H1 (cell line): ENCODE results near the gene CHD2. TPM values are rescaled to one million over a fixed set of nuclear protein-coding genes. Genes with fewer than 3 reads are reported as not detected.
A peak's percentile ranks its signal among the peaks of the same experiment; 100 is the strongest.

Source experiments
- CTCF ChIA-PET: fragments of 300-600 bp; sonication (Branson Sonifier 250); formaldehyde crosslinking; loops from one replicate; lab custom pipeline; 2021; ENCODE audit not compliant: partially characterized antibody; lab: Charles Lee
- POLR2A ChIA-PET: fragments of 300-600 bp; sonication (Branson Sonifier 250); formaldehyde crosslinking; loops from one replicate; lab custom pipeline; 2021; ENCODE audit warnings: inconsistent platforms; ENCODE audit not compliant: partially characterized antibody; lab: Charles Lee
- DNase-seq, 2 experiments: peaks; one replicate each; pipeline versions ENCODE4 v3.0.0 to v3.0.0-alpha.2; 2010 to 2022; ENCODE audit warnings: low spot score in 2 of 2, low read depth in 1 of 2, mixed read lengths in 1 of 2
- FAIRE-seq: peaks from 2 replicates; lab custom pipeline; 2011; peaks lifted over from hg19 to GRCh38; lab: Jason Lieb, UNC
- H2AFZ ChIP-seq: 2 replicates; pipeline ENCODE4 v1.8.1; 2012; ENCODE audit warnings: low read length, inconsistent platforms
- H2AK5ac ChIP-seq: 2 replicates; pipeline ENCODE4 v1.6.1; 2013; ENCODE audit warnings: low read depth, low read length
- H2BK120ac ChIP-seq: replicated peaks from 2 replicates; pipeline ENCODE3; 2013; ENCODE audit warnings: low read depth, low read length, inconsistent platforms
- H2BK12ac ChIP-seq: 2 replicates; pipeline ENCODE4 v1.6.1; 2013; ENCODE audit warnings: low read depth, low read length
- H2BK15ac ChIP-seq: 2 replicates; pipeline ENCODE4 v1.6.1; 2013; ENCODE audit warnings: low read length
- H2BK20ac ChIP-seq: 2 replicates; pipeline ENCODE4 v1.6.1; 2013; ENCODE audit warnings: low read length
- H2BK5ac ChIP-seq: 2 replicates; pipeline ENCODE4 v1.6.1; 2013; ENCODE audit warnings: low read depth, low read length
- H3K14ac ChIP-seq: 2 replicates; pipeline ENCODE4 v1.6.1; 2013; ENCODE audit warnings: inconsistent platforms; ENCODE audit not compliant: insufficient read length
- H3K18ac ChIP-seq: 2 replicates; pipeline ENCODE4 v1.6.1; 2013; ENCODE audit warnings: low read length; ENCODE audit errors: extremely low read depth
- H3K23ac ChIP-seq: 2 replicates; pipeline ENCODE4 v1.6.1; 2013; ENCODE audit warnings: inconsistent platforms; ENCODE audit not compliant: insufficient read length
- H3K23me2 ChIP-seq: 2 replicates; pipeline ENCODE4 v1.6.1; 2013; ENCODE audit warnings: low read depth, low read length
- H3K27ac ChIP-seq: 2 replicates; pipeline ENCODE4 v1.6.1; 2011; ENCODE audit warnings: low read depth, low read length, inconsistent platforms
- H3K27me3 ChIP-seq, 4 experiments: replicated peaks in 1 of 4; 1 replicate in 1 of 4; 2 replicates in 3 of 4; pipeline versions ENCODE4 v1.6.1 to v1.8.1; 2011 to 2013; ENCODE audit warnings: low read length in 3 of 4, mild to moderate bottlenecking in 3 of 4, inconsistent platforms in 2 of 4, mixed read lengths in 2 of 4, moderate library complexity in 1 of 4; ENCODE audit not compliant: control insufficient read depth in 3 of 4, insufficient read depth in 3 of 4; ENCODE audit errors: extremely low read depth in 1 of 4
- H3K36me3 ChIP-seq, 4 experiments: 2 replicates each; pipeline versions ENCODE4 v1.6.1 to v1.8.1; 2011 to 2013; ENCODE audit warnings: mild to moderate bottlenecking in 4 of 4, low read length in 3 of 4, moderate library complexity in 2 of 4, control low read depth in 1 of 4, inconsistent platforms in 1 of 4; ENCODE audit not compliant: insufficient read depth in 4 of 4, control insufficient read depth in 2 of 4
- H3K4ac ChIP-seq: replicated peaks from 2 replicates; pipeline ENCODE3; 2013; ENCODE audit warnings: low read length, low read depth, mixed read lengths, inconsistent platforms; ENCODE audit not compliant: insufficient read length
- H3K4me1 ChIP-seq, 4 experiments: replicated peaks in 1 of 4; 1 replicate in 1 of 4; 2 replicates in 3 of 4; pipeline versions ENCODE4 v1.6.1 to v1.8.1; 2011 to 2013; ENCODE audit warnings: low read length in 3 of 4, inconsistent platforms in 2 of 4, mixed read lengths in 1 of 4; ENCODE audit not compliant: insufficient read depth in 4 of 4, control insufficient read depth in 3 of 4
- H3K4me2 ChIP-seq, 2 experiments: 2 replicates each; pipeline versions ENCODE4 v1.6.1 to v1.8.1; 2011 to 2013; ENCODE audit warnings: low read depth in 2 of 2, low read length in 2 of 2, control low read depth in 1 of 2, inconsistent platforms in 1 of 2, mild to moderate bottlenecking in 1 of 2; ENCODE audit not compliant: insufficient read depth in 1 of 2
- H3K4me3 ChIP-seq, 4 experiments: fragments of 200-600, 300-600 bp in 1 of 4; sonication (generic), shearing (Covaris generic), sonication (Bioruptor Twin) in 1 of 4; 2 replicates each; pipeline versions ENCODE4 v1.5.1 to v1.8.1; 2011 to 2016; ENCODE audit warnings: low read length in 4 of 4, low read depth in 3 of 4, control low read depth in 2 of 4, inconsistent platforms in 2 of 4, mild to moderate bottlenecking in 2 of 4, mixed read lengths in 1 of 4, moderate library complexity in 1 of 4; ENCODE audit not compliant: insufficient read depth in 2 of 4; ENCODE audit errors: extremely low read depth in 1 of 4
- H3K56ac ChIP-seq: replicated peaks from 2 replicates; pipeline ENCODE3; 2013; ENCODE audit warnings: low read depth, mild to moderate bottlenecking, mixed read lengths, low read length, inconsistent platforms; ENCODE audit not compliant: insufficient read length
- H3K79me1 ChIP-seq: 2 replicates; pipeline ENCODE4 v1.6.1; 2013; ENCODE audit warnings: low read depth, low read length, control low read depth
- H3K79me2 ChIP-seq, 2 experiments: 2 replicates each; pipeline versions ENCODE4 v1.6.1 to v1.8.1; 2012 to 2013; ENCODE audit warnings: low read length in 2 of 2, mild to moderate bottlenecking in 2 of 2, inconsistent platforms in 1 of 2; ENCODE audit not compliant: insufficient read depth in 2 of 2, control insufficient read depth in 1 of 2
- H3K9ac ChIP-seq, 4 experiments: replicated peaks in 1 of 4; 1 replicate in 1 of 4; 2 replicates in 3 of 4; pipeline versions ENCODE4 v1.6.1 to v1.8.1; 2011 to 2013; ENCODE audit warnings: low read depth in 3 of 4, low read length in 3 of 4, control low read depth in 2 of 4, mild to moderate bottlenecking in 2 of 4, moderate library complexity in 2 of 4, inconsistent platforms in 1 of 4; ENCODE audit errors: extremely low read depth in 1 of 4
- H3K9me3 ChIP-seq, 2 experiments: 2 replicates each; pipeline versions ENCODE4 v1.6.1 to v1.8.1; 2012 to 2013; ENCODE audit warnings: mild to moderate bottlenecking in 2 of 2, moderate library complexity in 2 of 2, control low read depth in 1 of 2, inconsistent platforms in 1 of 2, low read depth in 1 of 2, low read length in 1 of 2, mixed read lengths in 1 of 2; ENCODE audit not compliant: insufficient read depth in 2 of 2
- H4K20me1 ChIP-seq, 2 experiments: replicated peaks in 1 of 2; 2 replicates each; pipeline versions ENCODE3 to v1.8.1; 2011 to 2013; ENCODE audit warnings: inconsistent platforms in 2 of 2, low read length in 2 of 2, mild to moderate bottlenecking in 1 of 2; ENCODE audit not compliant: insufficient read depth in 2 of 2, control insufficient read depth in 1 of 2
- H4K5ac ChIP-seq: 2 replicates; pipeline ENCODE4 v1.6.1; 2013; ENCODE audit warnings: low read length, low read depth, mixed read lengths, inconsistent platforms; ENCODE audit not compliant: insufficient read length
- H4K8ac ChIP-seq: 2 replicates; pipeline ENCODE4 v1.8.0; 2013; ENCODE audit warnings: mild to moderate bottlenecking, moderate library complexity, low read length, inconsistent platforms; ENCODE audit not compliant: insufficient read depth; ENCODE audit errors: extremely low read depth
- H4K91ac ChIP-seq: replicated peaks from 2 replicates; pipeline ENCODE3; 2013; ENCODE audit warnings: low read length, mixed read lengths, inconsistent platforms; ENCODE audit not compliant: insufficient read length
- CEBPB ChIP-seq: IDR thresholded peaks from 2 replicates; pipeline ENCODE4 v1.6.1; 2012; ENCODE audit warnings: low read depth, low read length
- WGBS, 2 experiments: shearing (Covaris generic) in 1 of 2; methylation state at CpG; one replicate each; pipeline versions ENCODE4 v1.1.6 to v1.1.7; 2013 to 2015; ENCODE audit warnings: low lambda C conversion rate in 2 of 2, mixed read lengths in 2 of 2, inconsistent platforms in 1 of 2, low coverage in 1 of 2, missing lambda C conversion rate in 1 of 2; ENCODE audit not compliant: insufficient replicate concordance in 2 of 2, insufficient coverage in 1 of 2, insufficient read length in 1 of 2; ENCODE audit errors: extremely low coverage in 1 of 2, missing lambda C conversion rate in 1 of 2; 5-methylcytosine and 5-hydroxymethylcytosine counted together
- polyA plus RNA-seq, 7 experiments: library from polyadenylated mRNA; depleted of rRNA in 3 of 7; stranded (reverse) in 5 of 7; unstranded in 2 of 7; fragments of >200 nt in 5 of 7; fragments of 200-250 nt in 2 of 7; gene quantifications; 1 replicate in 5 of 7; 2 replicates in 1 of 7; 4 replicates in 1 of 7; pipeline versions ENCODE4 v1.2.1 to v1.2.3, GENCODE V29; 2011 to 2013; ENCODE audit warnings: missing spikeins in 2 of 7, mixed read lengths in 2 of 7
- total RNA-seq: library from RNA; stranded (reverse); fragmentation: NEBNext Ultra II Directional; extraction: Animal tissue kit (Norgen Biotek cat#: 25700); gene quantifications from 2 replicates; pipeline ENCODE4 v1.2.1, GENCODE V29; 2021

The CHD2 gene
- total and polyA plus RNA-seq, 2 of the 8 experiments (the other 6 are each of a cell fraction or from before 2014, with no cell fraction given) = 28.8 to 70.0 TPM

DNA sequence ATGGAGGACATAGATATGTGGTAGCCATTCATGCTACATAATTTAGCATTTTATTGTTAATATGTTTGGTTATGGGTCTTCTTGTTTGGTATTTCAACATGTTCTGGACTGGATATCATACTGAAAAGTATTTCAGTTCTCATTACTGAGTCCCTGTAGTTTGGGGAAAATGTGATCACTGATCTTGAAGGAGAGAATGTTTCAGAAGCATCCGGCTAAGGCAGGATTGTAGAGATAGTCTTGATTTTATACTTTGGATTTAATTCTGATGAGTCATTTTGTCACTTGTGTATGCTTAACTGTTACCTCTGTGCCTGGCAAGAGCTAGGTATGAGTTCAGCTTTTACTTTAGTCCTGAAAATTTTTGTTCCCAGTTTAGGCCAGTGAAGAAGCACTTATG lies 7.1 kb downstream of the CHD2 start:
- no peaks in the 10 kb centered on the region for H3K9me3 ChIP-seq
- WGBS, 2 experiments = 96% methylated on average over 1 of the region's 1 CpG; no CpG with 5 or more reads in 1 of the 2 experiments
- no peak overlapping the region for H3K18ac ChIP-seq
- POLR2A ChIA-PET = interaction anchor here (0.8 to 4.4 kb wide), 7 partner anchors 9 to 459 kb away, joined by 3 to 26 read pairs (median 8); no protein-coding TSS in a partner anchor
- H2BK15ac ChIP-seq = no peak overlapping the region
- no peak overlapping the region for H3K4ac ChIP-seq
- FAIRE-seq = no peak
- no peak overlapping the region for H2BK12ac ChIP-seq
- H3K27ac ChIP-seq = no peak overlapping the region
- H3K56ac ChIP-seq = no peak overlapping the region
- TF ChIP-seq CEBPB = no peak
- TF ChIP-seq, all 59 proteins: peak for 0
- Histone ChIP-seq H4K5ac (no peak overlapping the region), H3K9ac (no peak overlapping the region), H2AFZ (no peak overlapping the region), H3K23ac (no peak overlapping the region), H4K20me1 (peaks cover 31 to 34% of the 10 kb centered on the region in 2 experiments), H4K91ac (no peak overlapping the region), H2BK20ac (no peak overlapping the region), H3K14ac (no peak overlapping the region), H3K4me1 (peaks cover 0 to 16% (median 5%) of the 10 kb centered on the region in 4 experiments; a peak in 6 of 7 replicates), H2BK120ac (no peak overlapping the region), H3K79me1 (peaks cover 5% of the 10 kb centered on the region; the same call in 1 of the 2 replicates), H3K27me3 (no peaks in the 10 kb centered on the region), H3K79me2 (peaks cover 35 to 97% of the 10 kb centered on the region in 2 experiments), H4K8ac (no peak overlapping the region), H2BK5ac (no peak overlapping the region), H3K23me2 (peaks cover 2% of the 10 kb centered on the region; the same call in 1 of the 2 replicates), H3K4me2 (no peak overlapping the region), H3K36me3 (peaks cover 0 to 19% (median 0%) of the 10 kb centered on the region in 4 experiments; a peak in 1 of 8 replicates), H3K4me3 (0 out of 8 replicates have a peak overlapping the region, but pooled peaks of 1 of the 4 experiments have one; percentile 4), H2AK5ac (no peak overlapping the region)
- no peak for DNase-seq
- CTCF ChIA-PET = interaction anchor here (0.8 to 4.2 kb wide), 6 partner anchors 10 to 109 kb away, joined by 3 to 31 read pairs (median 9); no protein-coding TSS in a partner anchor
